Ovary (tissue), 9 donors: ENCODE data around the gene SCUBE2. TPM values are rescaled to one million over a fixed set of nuclear protein-coding genes. Genes with fewer than 3 reads are reported as not detected.

Source experiments
- DNase-seq, 5 donors: peaks; one replicate each; pipeline ENCODE4 v3.0.0-alpha.2; 2019 to 2020
- H3K27ac ChIP-seq, 2 donors: fragments of 200-600 bp; one replicate each; pipeline versions ENCODE4 v1.5.1 to v1.8.0; 2019 to 2022
- H3K27me3 ChIP-seq: fragments of 200-600 bp; one replicate; pipeline ENCODE4 v1.8.0; 2022
- H3K36me3 ChIP-seq: fragments of 200-600 bp; sonication (generic); one replicate; pipeline ENCODE4 v1.5.1; 2019
- H3K4me1 ChIP-seq: one replicate; pipeline ENCODE4 v1.8.1; 2013; ENCODE audit warnings: mild to moderate bottlenecking, moderate library complexity; ENCODE audit not compliant: insufficient read depth
- H3K4me3 ChIP-seq: fragments of 200-600 bp; sonication (generic); one replicate; pipeline ENCODE4 v1.5.1; 2017
- H3K9me3 ChIP-seq, 2 donors: fragments of 200-600 bp in 1 of 2; sonication (generic) in 1 of 2; one replicate each; pipeline versions ENCODE4 v1.5.1 to v1.8.1; 2013 to 2019; ENCODE audit warnings: mild to moderate bottlenecking in 1 of 2, moderate library complexity in 1 of 2
- EP300 ChIP-seq: sonication (generic); formaldehyde crosslinking; IDR thresholded peaks from one replicate; pipeline ENCODE4 v1.6.1; 2017; ENCODE audit warnings: antibody characterized with exemption
- POLR2A ChIP-seq: fragments of 450-650 bp; IDR thresholded peaks from one replicate; pipeline ENCODE4 v1.6.1; 2017; ENCODE audit warnings: antibody characterized with exemption, mild to moderate bottlenecking, moderate library complexity
- WGBS, 3 donors: extraction: QIAGEN DNeasy Blood & Tissue Kit in 1 of 3; methylation state at CpG; one replicate each; pipeline versions ENCODE4 v1.1.5 to v1.1.7; 2013 to 2017; 5-methylcytosine and 5-hydroxymethylcytosine counted together
- intact Hi-C, 4 donors: fragments of 100-400 bp; cut with DNase I; formaldehyde crosslinking; loops; one replicate each; pipeline versions ENCODE4 v1.11.0 to v1.15.1; 2022 to 2023
- polyA plus RNA-seq, 2 donors: library from polyadenylated mRNA; stranded (reverse); fragments of 200-250 nt in 1 of 2; fragments of 350-450 nt in 1 of 2; fragmentation: Illumina TruSeq in 1 of 2; extraction: RNeasy Lipid Tissue Mini Kit (QIAGEN cat#74804) in 1 of 2; gene quantifications; one replicate each; pipeline ENCODE4 v1.2.3, GENCODE V29; 2013 to 2014
- total RNA-seq, 7 donors: library from RNA; depleted of rRNA in 2 of 7; stranded (reverse); fragments of >200 nt in 2 of 7; fragmentation: NEBNext Ultra II Directional in 3 of 7; extraction: Animal tissue kit (Norgen Biotek cat#: 25700) in 3 of 7; gene quantifications; one replicate each; pipeline versions ENCODE4 v1.1.0 to v1.2.4, GENCODE V29; 2016 to 2023
- TF ChIP-seq, protein P1 (sequence below), 3 donors: fragments of 450-650 bp in 2 of 3; fragments of 200-600 bp in 1 of 3; IDR thresholded peaks; one replicate each; pipeline versions ENCODE4 v1.5.1 to v1.8.0; 2016 to 2022; ENCODE audit warnings: antibody characterized with exemption in 3 of 3, mild to moderate bottlenecking in 1 of 3
- donor health status: DM: no; HTN: no; CAD: no; lungs with moderate emphysema.
- donor health status: DM: no; HTN: no; CAD: no.
- donor health status: Bipolar disorder and iron deficiency.
- donor health status: DM: yes; HTN: yes; CAD: no.
- donor health status: DM: no; HTN: no; CAD: no.
- donor health status: DM: yes; HTN: yes; CAD: no.

SCUBE2 gene
- total and polyA plus RNA-seq, 9 donors, result 0.12 to 8.2 (median 1.00) TPM

DNA sequence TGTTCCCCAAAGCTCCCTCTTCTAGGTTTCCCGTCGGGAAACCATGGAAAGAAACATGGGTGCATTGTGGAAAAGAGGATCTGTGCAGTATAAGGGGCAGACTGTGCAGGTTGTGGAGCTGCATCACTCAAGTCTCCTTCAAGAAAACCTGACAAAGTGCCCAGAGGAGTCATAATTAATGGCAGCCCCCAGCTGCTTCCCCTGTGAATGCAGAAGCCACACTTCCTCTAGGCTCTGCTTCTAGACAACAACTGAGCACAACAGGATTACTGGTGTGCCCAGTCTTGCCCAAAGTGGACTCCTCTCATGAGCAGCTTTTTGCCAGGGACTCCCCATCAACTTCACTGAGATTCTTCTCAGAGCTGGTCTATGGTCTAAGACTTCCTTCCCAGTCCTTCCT, 42.6 kb upstream of the SCUBE2 start:
- H3K4me3 ChIP-seq, result no peak overlapping the region
- intact Hi-C loops, result loop anchor here in 1 of 4 donors (10.0 kb wide), 1 partner anchor 909 kb away; no protein-coding TSS in a partner anchor
- H3K36me3 ChIP-seq, result no peaks in the 10 kb centered on the region
- H3K4me1 ChIP-seq, result no peaks in the 10 kb centered on the region
- no peaks in the 10 kb centered on the region for H3K27me3 ChIP-seq
- TF ChIP-seq, protein P1, sequence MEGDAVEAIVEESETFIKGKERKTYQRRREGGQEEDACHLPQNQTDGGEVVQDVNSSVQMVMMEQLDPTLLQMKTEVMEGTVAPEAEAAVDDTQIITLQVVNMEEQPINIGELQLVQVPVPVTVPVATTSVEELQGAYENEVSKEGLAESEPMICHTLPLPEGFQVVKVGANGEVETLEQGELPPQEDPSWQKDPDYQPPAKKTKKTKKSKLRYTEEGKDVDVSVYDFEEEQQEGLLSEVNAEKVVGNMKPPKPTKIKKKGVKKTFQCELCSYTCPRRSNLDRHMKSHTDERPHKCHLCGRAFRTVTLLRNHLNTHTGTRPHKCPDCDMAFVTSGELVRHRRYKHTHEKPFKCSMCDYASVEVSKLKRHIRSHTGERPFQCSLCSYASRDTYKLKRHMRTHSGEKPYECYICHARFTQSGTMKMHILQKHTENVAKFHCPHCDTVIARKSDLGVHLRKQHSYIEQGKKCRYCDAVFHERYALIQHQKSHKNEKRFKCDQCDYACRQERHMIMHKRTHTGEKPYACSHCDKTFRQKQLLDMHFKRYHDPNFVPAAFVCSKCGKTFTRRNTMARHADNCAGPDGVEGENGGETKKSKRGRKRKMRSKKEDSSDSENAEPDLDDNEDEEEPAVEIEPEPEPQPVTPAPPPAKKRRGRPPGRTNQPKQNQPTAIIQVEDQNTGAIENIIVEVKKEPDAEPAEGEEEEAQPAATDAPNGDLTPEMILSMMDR (IDR thresholded peaks at IDR 0.05), result no peak
- no peak for TF ChIP-seq POLR2A
- TF ChIP-seq EP300, result no peak
- H3K27ac ChIP-seq, result no peak overlapping the region
- H3K9me3 ChIP-seq, result no peaks in the 10 kb centered on the region
- DNase-seq, result no peak
- WGBS, 3 donors, result 96 to 100% (median 98%) methylated on average over 2 of the region's 2 CpGs

DNA sequence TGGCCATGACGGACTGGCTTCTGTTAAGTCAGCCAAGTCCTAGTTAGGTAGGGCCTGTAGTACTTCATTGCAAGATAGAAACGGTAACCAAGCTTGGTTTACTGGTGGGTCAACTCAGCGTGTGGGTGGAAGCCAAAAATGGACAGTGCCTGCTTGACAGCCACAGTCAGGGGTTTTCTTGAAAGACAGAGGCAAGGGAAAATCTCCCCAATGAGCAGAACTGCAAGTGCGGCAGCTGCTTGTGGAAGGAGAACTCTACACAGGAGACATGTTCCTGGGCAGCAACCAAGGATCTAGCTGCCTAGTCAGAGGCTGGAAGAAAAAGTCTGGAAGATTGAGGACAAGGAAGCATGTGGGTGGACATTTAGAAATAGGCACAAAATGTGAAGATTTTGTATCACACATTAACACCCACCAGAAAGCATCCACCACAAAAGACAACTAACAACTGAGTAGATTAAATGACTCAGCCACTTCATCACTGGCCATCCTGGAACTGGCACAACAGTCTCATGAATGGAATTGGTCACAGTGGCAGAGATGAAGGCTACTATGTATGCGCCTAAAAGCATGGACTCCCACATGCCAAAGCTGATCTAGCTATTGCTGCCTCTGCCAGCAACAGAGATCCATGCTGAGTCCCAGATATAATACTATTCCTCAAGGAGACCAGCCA, 40.9 kb upstream of the SCUBE2 start:
- TF ChIP-seq POLR2A (no peak), EP300 (no peak)
- TF ChIP-seq, protein P1 (IDR thresholded peaks at IDR 0.05), result no peak
- no peak for DNase-seq
- Histone ChIP-seq H3K4me3 (no peak overlapping the region), H3K36me3 (no peaks in the 10 kb centered on the region), H3K27ac (no peak overlapping the region), H3K4me1 (no peaks in the 10 kb centered on the region), H3K27me3 (no peaks in the 10 kb centered on the region), H3K9me3 (no peaks in the 10 kb centered on the region)
- intact Hi-C loops, result loop anchor here in 1 of 4 donors (10.0 kb wide), 1 partner anchor 908 kb away; no protein-coding TSS in a partner anchor
- 91 to 95% (median 95%) methylated on average over 5 of the region's 5 CpGs for WGBS, 3 donors

DNA sequence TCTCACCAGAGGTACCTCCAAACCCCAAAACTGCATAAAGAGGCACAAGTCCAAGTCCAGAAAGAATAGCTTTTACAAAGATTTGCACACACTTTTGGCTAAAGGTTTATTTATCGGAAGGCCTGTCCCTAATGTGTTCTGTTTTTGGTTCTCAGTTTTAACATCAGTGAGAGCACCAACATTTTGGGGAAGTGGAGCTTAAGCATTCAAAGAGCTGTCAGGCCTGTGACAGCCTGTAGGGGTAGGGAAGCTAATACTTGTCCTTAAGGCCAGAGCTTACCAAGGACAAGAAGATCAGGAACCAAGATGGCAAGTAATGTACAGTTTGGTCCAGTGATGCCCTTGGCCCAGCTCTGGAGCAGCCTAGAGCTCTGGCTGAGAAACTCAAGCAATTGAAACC, 38.9 kb upstream of the SCUBE2 start:
- DNase-seq, result no peak
- Histone ChIP-seq H3K27ac (no peak overlapping the region), H3K4me1 (no peaks in the 10 kb centered on the region), H3K9me3 (no peaks in the 10 kb centered on the region), H3K27me3 (no peaks in the 10 kb centered on the region), H3K4me3 (no peak overlapping the region), H3K36me3 (no peaks in the 10 kb centered on the region)
- TF ChIP-seq, protein P1 (IDR thresholded peaks at IDR 0.05), result no peak
- TF ChIP-seq POLR2A, result no peak
- no peak for TF ChIP-seq EP300
- 95 to 96% (median 96%) methylated on average over 1 of the region's 1 CpG for WGBS, 3 donors
- intact Hi-C loops, result loop anchor here in 1 of 4 donors (10.0 kb wide), 1 partner anchor 905 kb away; no protein-coding TSS in a partner anchor

DNA sequence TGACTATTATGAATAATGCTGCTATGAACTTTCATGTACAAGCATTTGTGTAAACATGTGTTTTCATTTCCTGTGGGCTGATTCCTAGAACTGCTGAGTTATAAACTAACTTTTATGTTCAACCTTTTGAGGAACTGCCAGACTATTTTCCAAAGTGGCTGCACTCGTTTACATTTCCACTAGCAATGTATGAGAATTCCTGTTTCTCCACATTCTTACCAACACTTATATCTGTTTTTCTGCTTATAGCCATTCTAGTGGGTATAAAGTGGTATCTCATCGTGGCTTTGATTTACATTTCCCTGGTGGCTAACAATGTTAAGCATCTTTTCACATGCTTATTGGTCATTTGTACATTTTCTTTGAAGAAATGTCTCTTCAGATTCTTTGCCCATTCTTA, 35.2 kb upstream of the SCUBE2 start:
- no peaks in the 10 kb centered on the region for H3K4me1 ChIP-seq
- no peak overlapping the region for H3K4me3 ChIP-seq
- H3K36me3 ChIP-seq, result no peaks in the 10 kb centered on the region
- no peak for DNase-seq
- WGBS, 3 donors, result 68 to 70% (median 69%) methylated on average over 2 of the region's 2 CpGs
- TF ChIP-seq POLR2A, result no peak
- TF ChIP-seq, protein P1 (IDR thresholded peaks at IDR 0.05), result no peak
- no peak for TF ChIP-seq EP300
- intact Hi-C loops, result no loop called here
- H3K27ac ChIP-seq, result no peak overlapping the region
- H3K27me3 ChIP-seq, result no peaks in the 10 kb centered on the region
- H3K9me3 ChIP-seq, result no peaks in the 10 kb centered on the region
